Choroid plexus epithelial cell (primary cell): Measurements from ENCODE around the gene CYP24A1.

ENCODE experiments used
- DNase-seq: peaks from one replicate; pipeline ENCODE4 v3.0.0-alpha.2; 2010; ENCODE audit warnings: low read depth
- H3K4me3 ChIP-seq: 2 replicates; pipeline ENCODE4 v1.5.1; 2011; ENCODE audit warnings: low read depth, mild to moderate bottlenecking, control low read depth, low read length, moderate library complexity
- TF ChIP-seq, protein P1 (sequence below): conservative IDR thresholded peaks from 2 replicates; pipeline ENCODE4 v1.5.1; 2011; ENCODE audit warnings: low read depth, mild to moderate bottlenecking, control low read depth, inconsistent platforms, low read length, moderate library complexity

Gene CYP24A1

DNA sequence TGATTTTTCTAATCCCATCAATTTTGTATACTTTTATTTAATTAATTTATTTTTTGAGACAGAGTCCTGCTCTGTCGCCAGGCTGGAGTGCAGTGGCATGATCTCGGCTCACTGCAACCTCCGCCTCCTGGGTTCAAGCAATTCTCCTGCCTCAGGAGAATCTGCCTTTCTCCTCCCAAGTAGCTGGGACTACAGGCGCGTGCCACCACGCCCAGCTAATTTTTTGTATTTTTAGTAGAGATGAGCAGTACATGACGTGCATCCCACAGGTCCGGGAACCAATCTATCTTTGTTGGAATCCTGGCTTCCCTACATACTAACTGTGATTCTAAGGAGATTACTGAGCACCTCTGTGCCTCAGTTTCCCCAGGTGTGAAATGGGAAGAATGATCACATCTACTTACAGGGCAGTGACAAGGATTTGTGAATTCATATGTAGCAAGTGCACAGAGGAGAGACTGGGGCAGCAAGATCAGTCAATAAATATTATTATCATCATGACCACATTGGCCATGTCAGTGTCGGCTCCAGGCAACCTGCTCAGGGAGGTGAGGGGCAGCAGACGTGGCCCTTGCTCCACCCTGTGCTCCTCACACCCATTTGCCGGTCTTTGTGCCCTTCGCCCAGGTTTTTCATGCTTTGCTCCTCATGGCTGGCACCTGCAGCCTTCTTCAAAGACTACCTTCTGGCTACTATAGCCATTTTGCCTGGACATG lies 22.1 kb downstream of the CYP24A1 start:
- no peak for DNase-seq
- TF ChIP-seq, protein P1, sequence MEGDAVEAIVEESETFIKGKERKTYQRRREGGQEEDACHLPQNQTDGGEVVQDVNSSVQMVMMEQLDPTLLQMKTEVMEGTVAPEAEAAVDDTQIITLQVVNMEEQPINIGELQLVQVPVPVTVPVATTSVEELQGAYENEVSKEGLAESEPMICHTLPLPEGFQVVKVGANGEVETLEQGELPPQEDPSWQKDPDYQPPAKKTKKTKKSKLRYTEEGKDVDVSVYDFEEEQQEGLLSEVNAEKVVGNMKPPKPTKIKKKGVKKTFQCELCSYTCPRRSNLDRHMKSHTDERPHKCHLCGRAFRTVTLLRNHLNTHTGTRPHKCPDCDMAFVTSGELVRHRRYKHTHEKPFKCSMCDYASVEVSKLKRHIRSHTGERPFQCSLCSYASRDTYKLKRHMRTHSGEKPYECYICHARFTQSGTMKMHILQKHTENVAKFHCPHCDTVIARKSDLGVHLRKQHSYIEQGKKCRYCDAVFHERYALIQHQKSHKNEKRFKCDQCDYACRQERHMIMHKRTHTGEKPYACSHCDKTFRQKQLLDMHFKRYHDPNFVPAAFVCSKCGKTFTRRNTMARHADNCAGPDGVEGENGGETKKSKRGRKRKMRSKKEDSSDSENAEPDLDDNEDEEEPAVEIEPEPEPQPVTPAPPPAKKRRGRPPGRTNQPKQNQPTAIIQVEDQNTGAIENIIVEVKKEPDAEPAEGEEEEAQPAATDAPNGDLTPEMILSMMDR, result no peak
- H3K4me3 ChIP-seq, result no peak overlapping the region

DNA sequence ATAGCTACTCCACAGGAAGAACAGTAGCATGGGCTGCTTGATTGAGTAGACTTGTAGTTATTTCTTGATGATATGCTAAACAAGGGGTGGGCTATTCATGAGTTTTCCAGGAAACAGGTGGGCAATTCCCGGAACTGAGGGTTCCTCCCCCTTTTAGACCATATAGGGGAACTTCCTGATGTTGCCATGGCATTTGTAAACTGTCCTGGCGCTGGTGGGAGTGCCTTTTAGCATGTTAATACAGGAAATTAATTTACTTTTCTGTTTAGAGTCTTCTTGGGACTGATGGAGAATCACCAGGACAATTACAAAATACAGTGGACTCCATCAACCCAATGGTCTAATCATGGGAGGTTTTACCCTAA lies 22.7 kb downstream of the CYP24A1 start:
- TF ChIP-seq, protein P1, result no peak
- no peak overlapping the region for H3K4me3 ChIP-seq

DNA sequence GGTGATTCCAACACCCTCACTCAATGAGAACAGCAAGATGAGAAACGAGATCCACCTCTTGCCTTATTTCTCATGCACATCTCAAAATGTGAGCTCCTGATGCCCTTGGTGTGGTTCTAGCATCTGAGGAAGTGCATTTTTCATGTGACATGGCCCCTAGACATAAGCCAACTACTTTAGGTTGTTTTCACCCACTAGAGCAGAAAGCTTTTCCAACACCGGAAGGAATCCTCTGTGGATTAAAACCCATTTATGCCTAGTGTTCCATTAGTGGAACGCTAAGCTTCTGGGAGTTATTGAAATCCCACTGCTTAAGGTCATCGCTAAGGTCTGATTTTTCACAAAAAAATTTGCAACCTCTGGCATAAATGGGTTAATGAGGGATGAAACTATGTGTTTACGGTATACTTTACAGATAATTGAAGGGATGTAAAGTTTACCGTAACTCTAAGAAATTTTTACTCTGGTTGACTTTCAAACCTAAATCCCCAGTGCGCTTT lies 24.0 kb downstream of the CYP24A1 start:
- DNase-seq, result no peak

More for the DNA sequence above, 22.7 kb downstream of the CYP24A1 start:
- DNase-seq, result no peak

DNA sequence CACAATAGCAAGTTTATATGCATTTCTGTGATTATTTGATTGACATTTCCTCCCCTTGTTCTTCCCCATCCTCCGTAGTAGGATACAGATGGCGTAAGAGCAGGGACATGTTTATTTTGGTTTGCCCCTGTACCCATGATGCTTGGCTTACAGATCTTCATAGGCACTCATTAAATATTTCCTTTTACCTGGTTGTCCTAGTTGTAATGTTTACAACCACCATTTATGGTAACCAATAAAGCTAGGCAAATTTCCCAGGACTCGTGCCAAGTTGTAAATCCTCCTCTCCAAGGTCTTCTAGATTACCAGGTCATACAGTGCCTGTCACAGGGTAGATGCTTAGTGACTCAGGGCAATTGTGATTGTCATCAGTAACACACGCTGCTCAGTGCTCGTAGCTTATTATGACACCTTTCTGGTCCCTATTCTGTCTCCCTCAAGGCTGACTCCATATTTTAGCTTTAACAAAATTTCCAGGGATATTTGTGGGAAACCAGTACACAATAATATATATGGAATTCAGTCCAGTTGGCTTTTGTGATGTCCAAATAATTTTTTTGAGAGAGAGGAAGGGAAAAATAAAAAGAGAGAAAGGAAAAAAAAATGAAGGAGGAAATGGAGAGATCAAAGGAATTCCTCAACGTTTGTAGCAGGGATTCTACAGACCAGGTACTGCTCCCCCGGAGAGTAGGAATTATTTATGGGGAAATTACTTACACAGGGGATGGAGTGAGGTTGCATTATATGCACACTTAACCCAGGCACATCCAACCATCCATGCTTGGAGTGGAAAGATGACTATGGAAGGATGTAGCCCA lies 24.6 kb downstream of the CYP24A1 start:
- TF ChIP-seq, protein P1, result no peak
- H3K4me3 ChIP-seq, result no peak overlapping the region
- no peak for DNase-seq

More for the DNA sequence above, 24.0 kb downstream of the CYP24A1 start:
- H3K4me3 ChIP-seq, result no peak overlapping the region
- TF ChIP-seq, protein P1, result no peak

DNA sequence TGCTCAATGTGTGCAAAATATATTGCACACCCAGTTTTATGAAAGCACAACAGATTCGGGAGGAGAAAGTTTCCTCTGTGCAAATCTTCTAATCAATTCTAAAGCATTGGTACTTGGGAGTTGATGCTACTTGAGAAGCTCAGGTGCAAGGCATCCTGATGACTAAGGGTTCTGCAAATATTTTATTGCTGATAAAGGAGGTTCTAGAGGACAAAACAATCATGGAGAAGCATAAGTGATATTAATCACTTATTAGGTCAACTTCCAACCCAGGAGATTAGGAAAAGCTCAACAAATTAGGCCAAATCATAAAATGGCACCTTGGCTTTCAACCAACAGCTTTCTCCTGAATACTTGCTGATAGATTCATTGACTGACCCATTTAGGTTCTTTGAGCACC lies 27.1 kb downstream of the CYP24A1 start:
- no peak overlapping the region for H3K4me3 ChIP-seq
- DNase-seq, result no peak
- TF ChIP-seq, protein P1, result no peak

DNA sequence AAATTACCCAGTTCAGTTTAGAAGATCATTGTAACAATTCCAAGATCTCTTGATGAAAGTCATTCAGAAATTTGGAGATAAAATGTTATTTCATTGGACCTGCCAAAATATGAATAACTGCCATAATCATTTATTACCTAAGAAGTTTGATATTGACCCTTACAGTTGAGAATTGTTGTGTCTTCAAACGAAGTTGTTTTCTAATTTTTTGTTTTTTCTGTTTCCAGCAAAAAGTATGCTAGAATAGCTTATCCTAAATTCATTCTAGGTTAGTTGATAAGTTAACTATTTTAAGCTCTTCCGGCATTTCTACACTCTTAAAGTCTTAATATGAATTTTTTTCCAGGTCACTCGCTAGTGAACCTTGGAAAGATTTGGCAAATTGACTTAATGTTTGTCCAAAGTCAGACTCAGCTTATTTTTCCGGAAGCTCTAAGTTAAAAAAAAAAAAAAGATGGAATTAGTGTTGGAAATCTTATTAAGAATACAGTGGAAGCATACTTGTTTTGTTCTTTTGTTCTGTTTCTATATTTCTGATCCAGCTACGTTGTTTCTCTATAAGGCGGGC lies 28.9 kb downstream of the CYP24A1 start:
- TF ChIP-seq, protein P1, result no peak
- no peak overlapping the region for H3K4me3 ChIP-seq
- no peak for DNase-seq
